Measurements from ENCODE around the gene TMEM179. TPM values are rescaled to one million over a fixed set of nuclear protein-coding genes. Genes with fewer than 3 reads are reported as not detected.
A peak's percentile ranks its signal among the peaks of the same experiment; 100 is the strongest.

Gene TMEM179
- total and polyA plus RNA-seq, 2 of the 8 experiments (the other 6 are each of a cell fraction or from before 2014, with no cell fraction given), result 2.9 to 4.0 TPM

DNA sequence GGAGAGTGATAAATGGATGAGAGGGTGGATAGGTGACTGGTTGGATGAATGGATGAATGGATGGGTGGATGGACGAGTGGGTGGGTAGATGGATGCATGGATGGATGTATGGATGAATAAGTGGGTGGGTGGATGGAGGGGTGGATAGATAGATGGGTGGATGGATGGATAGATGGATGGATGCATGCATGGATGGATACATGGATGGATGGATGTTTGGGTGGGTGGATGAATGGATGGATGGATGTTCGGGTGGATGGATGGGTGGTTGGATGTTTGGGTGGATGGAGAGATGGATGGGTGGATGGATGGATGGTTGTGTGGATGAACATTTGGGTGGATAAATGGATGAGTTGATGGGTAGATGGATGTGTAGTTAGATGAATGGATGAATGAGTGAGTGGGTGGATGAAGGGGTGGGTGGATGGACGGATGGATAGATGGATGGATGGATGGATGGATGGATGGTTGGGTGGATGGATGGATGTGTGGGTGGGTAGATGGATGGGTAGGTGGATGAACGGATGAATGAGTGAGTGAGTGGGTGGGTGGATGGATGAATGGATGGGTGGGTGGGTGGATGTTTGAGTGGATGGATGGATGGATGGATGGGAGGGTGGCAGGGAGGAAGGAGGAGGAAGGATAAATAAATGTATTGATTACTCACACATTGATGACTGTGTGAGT is 9.7 kb upstream of the TMEM179 start:
- POLR2A ChIA-PET (ENCODE audit: partially characterized antibody), result no interaction called here

More for the DNA sequence above, 9.7 kb upstream of the TMEM179 start:
- Histone ChIP-seq H3K4ac (replicated peaks; ENCODE audit: insufficient read length, low read depth, low read length) (no peak overlapping the region), H2AK5ac (ENCODE audit: low read depth, low read length) (no peak overlapping the region), H2AFZ (ENCODE audit: low read length) (no peak overlapping the region), H4K5ac (ENCODE audit: insufficient read length, low read depth, low read length) (no peak overlapping the region), H3K79me2 (ENCODE audit: control insufficient read depth in 1 of 2, insufficient read depth in 2 of 2, low read length in 2 of 2) (no peaks in the 10 kb centered on the region), H3K9ac (replicated peaks in 1 of 4; ENCODE audit: extremely low read depth in 1 of 4, low read depth in 3 of 4, low read length in 3 of 4) (no peak overlapping the region), H3K36me3 (ENCODE audit: control insufficient read depth in 2 of 4, insufficient read depth in 4 of 4, low read length in 3 of 4) (no peaks in the 10 kb centered on the region), H3K23ac (ENCODE audit: insufficient read length) (no peak overlapping the region), H4K20me1 (replicated peaks in 1 of 2; ENCODE audit: control insufficient read depth in 1 of 2, insufficient read depth in 2 of 2, low read length in 2 of 2) (no peaks in the 10 kb centered on the region), H3K23me2 (ENCODE audit: low read depth, low read length) (peaks cover 6% of the 10 kb centered on the region; the same call in 1 of the 2 replicates), H2BK20ac (ENCODE audit: low read length) (no peak overlapping the region), H2BK15ac (ENCODE audit: low read length) (no peak overlapping the region), H3K4me2 (ENCODE audit: insufficient read depth in 1 of 2, low read depth in 2 of 2, low read length in 2 of 2) (no peak overlapping the region), H3K79me1 (ENCODE audit: low read depth, low read length) (no peaks in the 10 kb centered on the region), H2BK12ac (ENCODE audit: low read depth, low read length) (no peak overlapping the region), H4K91ac (replicated peaks; ENCODE audit: insufficient read length, low read length) (no peak overlapping the region), H2BK5ac (ENCODE audit: low read depth, low read length) (no peak overlapping the region), H3K18ac (ENCODE audit: extremely low read depth, low read length) (no peak overlapping the region), H3K14ac (ENCODE audit: insufficient read length) (no peak overlapping the region), H3K27me3 (replicated peaks in 1 of 4; ENCODE audit: control insufficient read depth in 3 of 4, extremely low read depth in 1 of 4, insufficient read depth in 3 of 4, low read length in 3 of 4) (peaks cover 0 to 5% (median under 1%) of the 10 kb centered on the region in 4 experiments; a peak in 1 of 7 replicates), H3K56ac (replicated peaks; ENCODE audit: insufficient read length, low read depth, low read length) (peak overlapping the region; percentile 10), H3K9me3 (ENCODE audit: insufficient read depth in 2 of 2, low read depth in 1 of 2, low read length in 1 of 2) (no peaks in the 10 kb centered on the region), H2BK120ac (replicated peaks; ENCODE audit: low read depth, low read length) (no peak overlapping the region), H4K8ac (ENCODE audit: extremely low read depth, insufficient read depth, low read length) (no peak overlapping the region), H3K4me1 (replicated peaks in 1 of 4; ENCODE audit: control insufficient read depth in 3 of 4, insufficient read depth in 4 of 4, low read length in 3 of 4) (no peaks in the 10 kb centered on the region; a peak in 1 of 7 replicates), H3K27ac (ENCODE audit: low read depth, low read length) (no peak overlapping the region), H3K4me3 (ENCODE audit: extremely low read depth in 1 of 4, insufficient read depth in 2 of 4, low read depth in 3 of 4, low read length in 4 of 4) (no peak overlapping the region)
- CTCF ChIA-PET (ENCODE audit: partially characterized antibody), result no interaction called here
- FAIRE-seq, result no peak
- TF ChIP-seq SUZ12 (IDR thresholded peaks at IDR 0.05; ENCODE audit: low read length) (no peak), PHF8 (conservative IDR thresholded peaks at IDR 0.05; ENCODE audit: low read depth, low read length) (no peak), BRCA1 (IDR thresholded peaks at IDR 0.05; ENCODE audit: low read depth, low read length) (no peak), HDAC6 (IDR thresholded peaks at IDR 0.05; ENCODE audit: low read depth, low read length) (no peak), GTF2F1 (IDR thresholded peaks at IDR 0.05; ENCODE audit: borderline replicate concordance, low read depth, low read length) (no peak), CHD1 (IDR thresholded peaks at IDR 0.05; ENCODE audit: low read depth, low read length) (no peak), SIX5 (IDR thresholded peaks at IDR 0.05; ENCODE audit: low read depth, low read length) (no peak), RNF2 (IDR thresholded peaks at IDR 0.05; ENCODE audit: borderline replicate concordance, low read depth, low read length, missing control alignments, poor library complexity, severe bottlenecking) (no peak), TEAD4 (IDR thresholded peaks at IDR 0.05; ENCODE audit: low read depth, low read length) (no peak)
- TF ChIP-seq, protein P1, sequence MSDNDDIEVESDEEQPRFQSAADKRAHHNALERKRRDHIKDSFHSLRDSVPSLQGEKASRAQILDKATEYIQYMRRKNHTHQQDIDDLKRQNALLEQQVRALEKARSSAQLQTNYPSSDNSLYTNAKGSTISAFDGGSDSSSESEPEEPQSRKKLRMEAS (IDR thresholded peaks at IDR 0.05), result no peak
- no peak for DNase-seq (ENCODE audit: low read depth in 1 of 2, low spot score in 2 of 2)
- WGBS, 2 experiments (ENCODE audit: extremely low coverage in 1 of 2, insufficient coverage in 1 of 2, insufficient read length in 1 of 2, insufficient replicate concordance in 2 of 2, low coverage in 1 of 2, low lambda C conversion rate in 2 of 2, missing lambda C conversion rate in 1 of 2), result 59 to 100% methylated on average over 1 to 4 of the region's 4 CpGs

Measured in H1 (cell line).